Type B pancreatic cell (in vitro differentiated cells): ENCODE results near the gene CREB5. TPM values are rescaled to one million over a fixed set of nuclear protein-coding genes. Genes with fewer than 3 reads are reported as not detected.
A peak's percentile ranks its signal among the peaks of the same experiment; 100 is the strongest.

Experiments used
- DNase-seq: peaks from one replicate; pipeline ENCODE4 v3.0.0; 2021; ENCODE audit warnings: mixed read lengths; ENCODE audit not compliant: unreplicated experiment; ENCODE audit errors: extremely low spot score
- H3K27ac Mint-ChIP-seq: 2 replicates; pipeline ENCODE4 v1.8.0; 2021; ENCODE audit warnings: mild to moderate bottlenecking, mixed read lengths
- H3K27me3 Mint-ChIP-seq: 2 replicates; pipeline ENCODE4 v1.8.0; 2021; ENCODE audit warnings: mixed read lengths
- H3K36me3 Mint-ChIP-seq: 2 replicates; pipeline ENCODE4 v1.8.0; 2021; ENCODE audit warnings: mixed read lengths
- H3K4me1 Mint-ChIP-seq: one replicate; pipeline ENCODE4 v1.8.0; 2021; ENCODE audit warnings: mixed read lengths; ENCODE audit not compliant: unreplicated experiment
- H3K4me3 Mint-ChIP-seq: 2 replicates; pipeline ENCODE4 v1.8.0; 2021; ENCODE audit warnings: mild to moderate bottlenecking, mixed read lengths
- H3K9me3 Mint-ChIP-seq: 2 replicates; pipeline ENCODE4 v1.8.0; 2021; ENCODE audit warnings: mixed read lengths
- CTCF ChIP-seq: fragments of 200-600 bp; sonication (generic); conservative IDR thresholded peaks from 2 replicates; pipeline ENCODE4 v1.5.0; 2021; ENCODE audit warnings: antibody characterized with exemption, mild to moderate bottlenecking
- total RNA-seq: library from RNA; stranded (reverse); gene quantifications from 2 replicates; pipeline ENCODE4 v1.2.1, GENCODE V29; 2021; ENCODE audit warnings: low replicate concordance

CREB5 gene
- total RNA-seq, 1 donor from 2014 or later: 31.0 TPM

GRCh38 chr7:28865601-28866144, 453.4 kb downstream of the CREB5 start:
- Mint-ChIP-seq H3K4me1 (peaks cover 25% of the 10 kb centered on the region), H3K27me3 (peaks cover 30% of the 10 kb centered on the region), H3K36me3 (peaks cover 5% of the 10 kb centered on the region), H3K27ac (peak overlapping the region; percentile 15), H3K9me3 (no peaks in the 10 kb centered on the region), H3K4me3 (no peak overlapping the region)
- DNase-seq: no peak
- TF ChIP-seq CTCF: no peak

GRCh38 chr7:28868712-28869111, 456.4 kb downstream of the CREB5 start:
- Mint-ChIP-seq H3K9me3 (no peaks in the 10 kb centered on the region), H3K27me3 (peaks cover 23% of the 10 kb centered on the region), H3K36me3 (peaks cover 5% of the 10 kb centered on the region), H3K4me1 (peaks cover 29% of the 10 kb centered on the region), H3K27ac (no peak overlapping the region), H3K4me3 (no peak overlapping the region)
- no peak for TF ChIP-seq CTCF
- DNase-seq: no peak

GRCh38 chr7:28871077-28871476, 458.8 kb downstream of the CREB5 start:
- no peak overlapping the region for H3K4me3 Mint-ChIP-seq
- no peak for TF ChIP-seq CTCF
- peaks cover 36% of the 10 kb centered on the region for H3K27me3 Mint-ChIP-seq
- no peaks in the 10 kb centered on the region for H3K9me3 Mint-ChIP-seq
- H3K4me1 Mint-ChIP-seq: peaks cover 21% of the 10 kb centered on the region
- H3K27ac Mint-ChIP-seq: no peak overlapping the region
- peaks cover 5% of the 10 kb centered on the region for H3K36me3 Mint-ChIP-seq
- DNase-seq: no peak

- no peak for TF ChIP-seq CTCF
Observed at GRCh38 chr7:28871631-28872030, 459.3 kb downstream of the CREB5 start.

GRCh38 chr7:28872226-28872625, 459.9 kb downstream of the CREB5 start:
- Mint-ChIP-seq H3K4me1 (peaks cover 21% of the 10 kb centered on the region), H3K4me3 (no peak overlapping the region), H3K27me3 (peaks cover 39% of the 10 kb centered on the region), H3K9me3 (no peaks in the 10 kb centered on the region), H3K27ac (no peak overlapping the region), H3K36me3 (peaks cover 5% of the 10 kb centered on the region)
- no peak for TF ChIP-seq CTCF
- no peak for DNase-seq

More at GRCh38 chr7:28871631-28872030, 459.3 kb downstream of the CREB5 start:
- Mint-ChIP-seq H3K4me3 (no peak overlapping the region), H3K27ac (no peak overlapping the region), H3K9me3 (no peaks in the 10 kb centered on the region), H3K36me3 (peaks cover 5% of the 10 kb centered on the region), H3K27me3 (peaks cover 36% of the 10 kb centered on the region), H3K4me1 (peaks cover 21% of the 10 kb centered on the region)
- DNase-seq: no peak

GRCh38 chr7:28873365-28873764, 461.0 kb downstream of the CREB5 start:
- TF ChIP-seq CTCF: no peak
- DNase-seq: no peak
- Mint-ChIP-seq H3K9me3 (no peaks in the 10 kb centered on the region), H3K4me1 (peaks cover 21% of the 10 kb centered on the region), H3K27me3 (peaks cover 38% of the 10 kb centered on the region), H3K4me3 (no peak overlapping the region), H3K36me3 (no peaks in the 10 kb centered on the region), H3K27ac (no peak overlapping the region)
